ENCODE measurements around the gene ZNF628. TPM values are rescaled to one million over a fixed set of nuclear protein-coding genes. Genes with fewer than 3 reads are reported as not detected.

Gene ZNF628
- total and polyA plus RNA-seq, 12 donors = 2.5 to 7.8 (median 4.8) TPM

DNA sequence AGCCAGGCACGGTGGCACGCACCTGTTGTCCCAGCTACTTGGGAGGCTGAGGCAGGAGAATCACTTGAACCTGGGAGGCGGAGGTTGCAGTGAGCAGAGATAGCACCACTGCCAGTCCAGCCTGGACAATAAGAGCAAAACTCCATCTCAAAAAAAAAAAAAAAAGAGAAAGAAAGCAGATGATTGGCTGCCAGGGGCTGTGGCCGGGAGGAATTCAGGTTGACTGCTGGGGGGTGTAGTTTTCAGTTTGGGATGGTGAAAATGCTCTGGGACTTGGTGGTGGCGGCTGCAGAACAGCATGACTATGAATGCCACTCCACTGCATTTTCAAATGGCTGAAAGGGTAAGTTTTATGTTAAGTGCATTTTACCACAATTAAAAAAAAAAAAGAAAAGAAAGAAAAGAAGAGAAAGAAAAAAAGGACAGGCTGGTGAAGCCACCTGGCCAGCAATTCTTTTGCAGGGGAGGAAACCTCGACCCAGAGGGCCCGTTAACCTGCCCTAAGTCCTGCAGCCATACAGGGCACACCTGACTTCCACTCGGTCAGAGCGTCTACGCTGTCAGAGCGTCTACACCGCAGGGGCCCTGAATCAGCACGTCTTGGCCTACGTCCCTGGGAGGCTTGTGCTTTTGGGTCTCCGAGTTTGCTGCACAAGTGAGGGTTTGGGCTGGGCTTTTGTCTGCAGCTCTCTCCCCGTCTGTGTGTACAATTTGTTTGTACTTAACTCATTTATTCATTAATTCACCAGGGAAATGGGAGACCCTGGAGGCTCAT lies 18.5 kb upstream of the ZNF628 start:
- H3K4me3 ChIP-seq = no peak overlapping the region
- TF ChIP-seq, protein P1, sequence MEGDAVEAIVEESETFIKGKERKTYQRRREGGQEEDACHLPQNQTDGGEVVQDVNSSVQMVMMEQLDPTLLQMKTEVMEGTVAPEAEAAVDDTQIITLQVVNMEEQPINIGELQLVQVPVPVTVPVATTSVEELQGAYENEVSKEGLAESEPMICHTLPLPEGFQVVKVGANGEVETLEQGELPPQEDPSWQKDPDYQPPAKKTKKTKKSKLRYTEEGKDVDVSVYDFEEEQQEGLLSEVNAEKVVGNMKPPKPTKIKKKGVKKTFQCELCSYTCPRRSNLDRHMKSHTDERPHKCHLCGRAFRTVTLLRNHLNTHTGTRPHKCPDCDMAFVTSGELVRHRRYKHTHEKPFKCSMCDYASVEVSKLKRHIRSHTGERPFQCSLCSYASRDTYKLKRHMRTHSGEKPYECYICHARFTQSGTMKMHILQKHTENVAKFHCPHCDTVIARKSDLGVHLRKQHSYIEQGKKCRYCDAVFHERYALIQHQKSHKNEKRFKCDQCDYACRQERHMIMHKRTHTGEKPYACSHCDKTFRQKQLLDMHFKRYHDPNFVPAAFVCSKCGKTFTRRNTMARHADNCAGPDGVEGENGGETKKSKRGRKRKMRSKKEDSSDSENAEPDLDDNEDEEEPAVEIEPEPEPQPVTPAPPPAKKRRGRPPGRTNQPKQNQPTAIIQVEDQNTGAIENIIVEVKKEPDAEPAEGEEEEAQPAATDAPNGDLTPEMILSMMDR (IDR thresholded peaks at IDR 0.05) = no peak
- intact Hi-C loops (cut with DNase I) = loop anchor here in 1 of 10 donors (10.0 kb wide), 1 partner anchor 323 kb away; no protein-coding TSS in a partner anchor
- H3K27me3 ChIP-seq = peaks cover 0 to 6% (median 2%) of the 10 kb centered on the region in 7 donors
- no peak overlapping the region for H3K27ac ChIP-seq
- peaks cover 0 to 29% (median 17%) of the 10 kb centered on the region in 9 donors for H3K4me1 ChIP-seq
- no peaks in the 10 kb centered on the region for H3K9me3 ChIP-seq
- H3K36me3 ChIP-seq = peaks cover 0 to 19% (median 0%) of the 10 kb centered on the region in 9 donors
- WGBS, 2 donors = 80 to 85% methylated on average over 16 of the region's 16 CpGs
- DNase-seq (no peak), ATAC-seq (no peak)

DNA sequence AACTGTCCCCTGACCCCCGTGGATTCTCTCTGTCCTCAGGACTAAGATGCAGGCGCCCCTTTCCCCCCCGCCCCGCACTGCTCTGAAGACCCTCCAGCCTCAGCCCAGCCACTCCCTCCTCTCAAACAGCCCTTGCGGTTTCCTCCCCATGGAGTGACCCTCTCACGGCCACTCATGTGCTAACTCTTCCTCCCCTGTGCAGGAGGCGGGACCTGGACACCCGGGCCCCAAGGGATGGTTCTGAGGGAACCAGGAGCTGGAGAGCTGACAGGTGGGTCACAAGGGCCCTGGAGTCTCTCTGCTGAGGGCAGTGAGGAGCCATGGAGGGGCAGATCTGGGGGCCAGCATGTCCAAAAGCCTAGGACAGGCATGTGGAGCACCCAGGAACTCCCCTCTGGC lies 16.9 kb upstream of the ZNF628 start:
- DNase-seq (no peak), ATAC-seq (no peak)
- WGBS, 2 donors = 59 to 65% methylated on average over 8 of the region's 8 CpGs
- Histone ChIP-seq H3K9me3 (no peaks in the 10 kb centered on the region), H3K4me3 (peak overlapping the region in 1 of 10 donors; percentile 80), H3K4me1 (peaks cover 0 to 29% (median 17%) of the 10 kb centered on the region in 9 donors), H3K27me3 (no peaks in the 10 kb centered on the region), H3K27ac (peak overlapping the region in 7 of 10 donors; percentile 19 to 95 (median 84)), H3K36me3 (peaks cover 0 to 15% (median 0%) of the 10 kb centered on the region in 9 donors)
- TF ChIP-seq, protein P1 (IDR thresholded peaks at IDR 0.05) = no peak
- intact Hi-C loops (cut with DNase I) = loop anchor here in 1 of 10 donors (10.0 kb wide), 1 partner anchor 325 kb away; no protein-coding TSS in a partner anchor

DNA sequence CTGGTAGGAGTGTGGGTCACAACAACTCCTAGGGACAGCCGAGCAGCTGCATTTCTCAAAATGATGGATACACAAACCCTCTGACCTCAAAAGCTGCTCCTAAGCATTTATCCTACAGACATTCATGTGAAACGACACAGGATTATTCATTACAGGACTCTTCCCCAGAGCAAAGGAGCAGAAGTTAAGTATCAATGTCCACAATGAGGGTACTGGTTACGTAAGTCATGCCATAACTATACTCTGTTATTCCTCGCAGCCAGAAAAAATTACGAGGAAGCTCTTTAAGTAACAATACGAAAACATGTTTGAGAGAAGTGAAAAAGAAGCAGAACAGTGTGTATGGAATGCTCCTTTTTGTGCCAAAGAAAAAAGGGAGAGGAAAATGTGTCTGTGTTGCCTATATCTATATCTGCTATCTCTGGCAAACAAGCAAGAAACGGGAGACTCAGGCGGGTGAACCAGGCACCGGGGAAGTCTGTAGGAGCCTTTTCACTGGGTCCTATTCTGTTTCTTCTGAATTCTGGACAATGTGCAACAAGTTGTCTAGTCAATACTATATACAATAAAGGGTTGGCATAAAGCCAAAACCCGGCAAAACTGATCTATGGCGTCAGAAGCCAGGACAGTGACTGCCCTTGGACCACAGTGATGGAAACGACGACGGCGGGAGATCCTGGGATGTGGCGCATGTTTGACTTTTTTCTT lies 16.3 kb upstream of the ZNF628 start:
- Histone ChIP-seq H3K27me3 (no peaks in the 10 kb centered on the region), H3K9me3 (no peaks in the 10 kb centered on the region), H3K4me1 (peaks cover 0 to 29% (median 17%) of the 10 kb centered on the region in 9 donors), H3K4me3 (peak overlapping the region in 8 of 10 donors; percentile 12 to 86 (median 78)), H3K27ac (peak overlapping the region in 8 of 10 donors; percentile 31 to 95 (median 88)), H3K36me3 (peaks cover 0 to 11% (median 0%) of the 10 kb centered on the region in 9 donors)
- intact Hi-C loops (cut with DNase I) = loop anchor here in 2 of 10 donors (5.0 to 10.0 kb wide), 2 partner anchors 73 to 325 kb away; partner anchors contain the start of gene RPL28 (in 1 of the 2)
- DNase-seq (no peak), ATAC-seq (no peak)
- TF ChIP-seq, protein P1 (IDR thresholded peaks at IDR 0.05) = no peak
- 29 to 45% methylated on average over 16 of the region's 16 CpGs for WGBS, 2 donors

DNA sequence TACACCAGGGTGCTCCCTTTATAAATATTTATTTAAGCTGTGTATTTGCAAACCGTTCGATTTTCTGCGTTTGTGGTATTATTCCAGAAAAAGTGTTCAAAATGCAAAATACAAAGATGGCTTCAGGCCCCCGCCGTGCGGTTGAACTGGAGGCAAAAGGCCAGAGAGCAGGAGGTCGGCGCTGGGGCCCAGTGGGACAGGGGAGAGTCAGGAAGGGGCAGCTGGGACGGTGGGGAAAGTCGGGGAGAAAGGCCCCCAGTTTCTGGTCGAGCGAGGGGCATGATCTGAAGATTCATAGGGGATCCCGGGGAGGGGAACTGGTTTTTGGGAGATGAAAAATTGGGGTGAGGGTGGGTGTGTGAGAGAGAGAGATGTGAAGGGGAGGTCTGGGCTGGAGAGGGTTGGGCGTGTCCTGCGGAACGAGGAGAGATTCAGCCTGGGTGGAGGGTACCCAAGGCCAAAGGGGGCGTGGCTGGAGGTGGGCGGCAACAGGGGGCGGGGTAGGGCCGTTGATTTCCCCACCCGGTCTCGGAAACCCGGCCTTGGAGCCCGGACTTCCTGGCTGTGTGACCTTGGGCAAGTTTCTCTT lies 15.7 kb upstream of the ZNF628 start:
- DNase-seq = peak; percentile 87 to 90
- TF ChIP-seq, protein P1 (IDR thresholded peaks at IDR 0.05) = no peak
- Histone ChIP-seq H3K27me3 (no peaks in the 10 kb centered on the region), H3K4me3 (peak overlapping the region; percentile 48 to 86 (median 78)), H3K9me3 (no peaks in the 10 kb centered on the region), H3K36me3 (peaks cover 0 to 5% (median 0%) of the 10 kb centered on the region in 9 donors), H3K4me1 (peaks cover 0 to 29% (median 17%) of the 10 kb centered on the region in 9 donors), H3K27ac (peak overlapping the region; percentile 72 to 95 (median 88))
- WGBS, 2 donors = 12 to 13% methylated on average over 22 to 24 of the region's 24 CpGs
- intact Hi-C loops (cut with DNase I) = loop anchor here in 1 of 10 donors (5.0 kb wide), 1 partner anchor 73 kb away; the partner anchor contains the start of gene RPL28
- peak; percentile 64 to 82 (median 74) for ATAC-seq

Measured in heart right ventricle (tissue), 16 donors.